Measurements from ENCODE around the gene LAMC2.

DNA sequence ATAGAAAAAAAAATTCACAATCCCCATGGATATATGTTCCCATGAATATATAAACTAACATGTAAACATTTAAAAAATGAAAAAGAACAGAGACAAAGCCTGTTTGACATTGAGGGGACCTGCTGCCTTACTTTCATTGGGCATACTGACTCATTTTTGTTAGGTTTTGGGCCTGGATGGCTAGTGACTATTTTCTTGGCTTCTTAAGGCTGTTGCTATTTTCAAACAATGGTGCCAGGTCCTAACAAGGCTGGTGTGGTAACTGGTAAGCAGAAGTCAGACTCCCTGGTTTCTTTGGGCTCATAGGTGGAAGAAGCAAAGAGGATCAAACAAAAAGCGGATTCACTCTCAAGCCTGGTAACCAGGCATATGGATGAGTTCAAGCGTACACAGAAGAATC is 51.0 kb downstream of the LAMC2 start:
- TF ChIP-seq GATAD2B (conservative IDR thresholded peaks at IDR 0.05; ENCODE audit: low read depth) (no peak), EP300 (IDR thresholded peaks at IDR 0.05; ENCODE audit: borderline replicate concordance in 1 of 2, control insufficient read depth in 1 of 2, low read depth in 2 of 2, low read length in 2 of 2) (no peak), ZNF207 (IDR thresholded peaks at IDR 0.05; ENCODE audit: borderline replicate concordance) (no peak), YY1 (IDR thresholded peaks at IDR 0.05; ENCODE audit: low read depth, low read length) (no peak), CHD2 (IDR thresholded peaks at IDR 0.05; ENCODE audit: borderline replicate concordance, low read depth, low read length) (no peak), POLR2AphosphoS5 (IDR thresholded peaks at IDR 0.05; ENCODE audit: low read length) (no peak), SREBF1 (IDR thresholded peaks at IDR 0.05; ENCODE audit: low read length) (no peak), ESRRA (IDR thresholded peaks at IDR 0.05; ENCODE audit: low read length) (no peak), EGR1 (IDR thresholded peaks at IDR 0.05; ENCODE audit: borderline replicate concordance in 1 of 2, low read depth in 2 of 2, low read length in 2 of 2) (no peak), MYC (IDR thresholded peaks at IDR 0.05; ENCODE audit: insufficient read depth, insufficient read length, insufficient replicate concordance, low read length, severe bottlenecking) (no peak), ZNF384 (IDR thresholded peaks at IDR 0.05; ENCODE audit: borderline replicate concordance, low read depth, low read length) (no peak)
- TF ChIP-seq, protein P1, sequence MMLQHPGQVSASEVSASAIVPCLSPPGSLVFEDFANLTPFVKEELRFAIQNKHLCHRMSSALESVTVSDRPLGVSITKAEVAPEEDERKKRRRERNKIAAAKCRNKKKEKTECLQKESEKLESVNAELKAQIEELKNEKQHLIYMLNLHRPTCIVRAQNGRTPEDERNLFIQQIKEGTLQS (IDR thresholded peaks at IDR 0.05; ENCODE audit: borderline replicate concordance, extremely low read depth, low read depth, low read length) = no peak
- TF ChIP-seq, protein P2, sequence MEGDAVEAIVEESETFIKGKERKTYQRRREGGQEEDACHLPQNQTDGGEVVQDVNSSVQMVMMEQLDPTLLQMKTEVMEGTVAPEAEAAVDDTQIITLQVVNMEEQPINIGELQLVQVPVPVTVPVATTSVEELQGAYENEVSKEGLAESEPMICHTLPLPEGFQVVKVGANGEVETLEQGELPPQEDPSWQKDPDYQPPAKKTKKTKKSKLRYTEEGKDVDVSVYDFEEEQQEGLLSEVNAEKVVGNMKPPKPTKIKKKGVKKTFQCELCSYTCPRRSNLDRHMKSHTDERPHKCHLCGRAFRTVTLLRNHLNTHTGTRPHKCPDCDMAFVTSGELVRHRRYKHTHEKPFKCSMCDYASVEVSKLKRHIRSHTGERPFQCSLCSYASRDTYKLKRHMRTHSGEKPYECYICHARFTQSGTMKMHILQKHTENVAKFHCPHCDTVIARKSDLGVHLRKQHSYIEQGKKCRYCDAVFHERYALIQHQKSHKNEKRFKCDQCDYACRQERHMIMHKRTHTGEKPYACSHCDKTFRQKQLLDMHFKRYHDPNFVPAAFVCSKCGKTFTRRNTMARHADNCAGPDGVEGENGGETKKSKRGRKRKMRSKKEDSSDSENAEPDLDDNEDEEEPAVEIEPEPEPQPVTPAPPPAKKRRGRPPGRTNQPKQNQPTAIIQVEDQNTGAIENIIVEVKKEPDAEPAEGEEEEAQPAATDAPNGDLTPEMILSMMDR (IDR thresholded peaks at IDR 0.05 in 2 of 3, conservative IDR thresholded peaks at IDR 0.05 in 1 of 3; ENCODE audit: control insufficient read depth in 2 of 3, extremely low read depth in 1 of 3, insufficient read depth in 1 of 3, low read depth in 3 of 3, low read length in 3 of 3) = no peak
- TF ChIP-seq, protein P3, sequence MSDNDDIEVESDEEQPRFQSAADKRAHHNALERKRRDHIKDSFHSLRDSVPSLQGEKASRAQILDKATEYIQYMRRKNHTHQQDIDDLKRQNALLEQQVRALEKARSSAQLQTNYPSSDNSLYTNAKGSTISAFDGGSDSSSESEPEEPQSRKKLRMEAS (IDR thresholded peaks at IDR 0.05; ENCODE audit: low read depth, low read length) = no peak
